HepG2 (cell line): ENCODE data around the gene DDX6. TPM values are rescaled to one million over a fixed set of nuclear protein-coding genes. Genes with fewer than 3 reads are reported as not detected.

Experiments used
- DNMT1 ChIP-seq: sonication (generic); formaldehyde crosslinking; IDR thresholded peaks from 2 replicates; pipeline ENCODE4 v1.5.1; 2020; ENCODE audit warnings: mild to moderate bottlenecking, missing genetic modification reagents
- HDAC6 ChIP-seq: fragments of 200-600 bp; sonication (generic); IDR thresholded peaks from 2 replicates; pipeline ENCODE4 v1.7.0; 2017; ENCODE audit warnings: mild to moderate bottlenecking, antibody characterized with exemption, low read length, low read depth
- NFATC3 ChIP-seq: sonication (generic); formaldehyde crosslinking; IDR thresholded peaks from 2 replicates; pipeline ENCODE4 v1.5.1; 2020; ENCODE audit warnings: mild to moderate bottlenecking, missing genetic modification reagents
- NKX3-1 ChIP-seq: sonication (generic); formaldehyde crosslinking; IDR thresholded peaks from 2 replicates; pipeline ENCODE4 v1.5.0; 2020; ENCODE audit warnings: missing genetic modification reagents
- POLR2AphosphoS5 ChIP-seq: IDR thresholded peaks from 2 replicates; pipeline ENCODE4 v1.6.1; 2012; ENCODE audit warnings: low read depth, low read length
- RXRA ChIP-seq: sonication (generic); formaldehyde crosslinking; IDR thresholded peaks from 2 replicates; pipeline ENCODE4 v1.5.1; 2020; ENCODE audit warnings: missing genetic modification reagents
- ZFP82 ChIP-seq: sonication (generic); formaldehyde crosslinking; IDR thresholded peaks from 2 replicates; pipeline ENCODE4 v1.5.1; 2020; ENCODE audit warnings: mild to moderate bottlenecking, missing genetic modification reagents, borderline replicate concordance
- ZNF547 ChIP-seq: sonication (generic); formaldehyde crosslinking; IDR thresholded peaks from 2 replicates; pipeline ENCODE4 v1.5.1; 2020; ENCODE audit warnings: mild to moderate bottlenecking, missing genetic modification reagents
- ZNF558 ChIP-seq: sonication (generic); formaldehyde crosslinking; IDR thresholded peaks from 2 replicates; pipeline ENCODE4 v1.9.0; 2022; ENCODE audit warnings: mild to moderate bottlenecking, missing genetic modification reagents, borderline replicate concordance
- ZNF720 ChIP-seq: sonication (generic); formaldehyde crosslinking; IDR thresholded peaks from 2 replicates; pipeline ENCODE4 v1.4.0; 2020; ENCODE audit warnings: missing genetic modification reagents
- polyA plus RNA-seq, 8 experiments: library from polyadenylated mRNA; depleted of rRNA in 3 of 8; stranded (reverse) in 7 of 8; unstranded in 1 of 8; fragments of >200 nt; fragmentation: Illumina TruSeq in 4 of 8; extraction: Trizol in 4 of 8; gene quantifications; 2 replicates each; pipeline versions ENCODE4 v1.2.1 to v1.2.3, GENCODE V29; 2011 to 2016; ENCODE audit warnings: low read depth in 4 of 8, missing spikeins in 1 of 8, mixed read lengths in 1 of 8; ENCODE audit not compliant: insufficient read depth in 1 of 8
- total RNA-seq, 5 experiments: library from RNA; depleted of rRNA; stranded (reverse); fragments of >200 nt; fragmentation: Illumina TruSeq; extraction: Trizol; gene quantifications; 2 replicates each; pipeline ENCODE4 v1.2.3, GENCODE V29; 2016; ENCODE audit warnings: low read depth in 1 of 5
- TF ChIP-seq, protein P1 (sequence below), 2 experiments: fragments of 450-650 bp in 1 of 2; sonication (generic) in 1 of 2; formaldehyde crosslinking in 1 of 2; IDR thresholded peaks; 2 replicates each; pipeline versions ENCODE4 v1.6.1 to v1.8.0; 2016 to 2022; ENCODE audit warnings: antibody characterized with exemption in 1 of 2, mild to moderate bottlenecking in 1 of 2, missing genetic modification reagents in 1 of 2
- TF ChIP-seq, protein P2 (sequence below): sonication (generic); formaldehyde crosslinking; IDR thresholded peaks from 2 replicates; pipeline ENCODE4 v1.4.0; 2020; ENCODE audit warnings: missing genetic modification reagents

The DDX6 gene
- total and polyA plus RNA-seq, 2 of the 13 experiments (the other 11 are each of a cell fraction or from before 2014, with no cell fraction given): 20.9 to 59.2 TPM

DNA sequence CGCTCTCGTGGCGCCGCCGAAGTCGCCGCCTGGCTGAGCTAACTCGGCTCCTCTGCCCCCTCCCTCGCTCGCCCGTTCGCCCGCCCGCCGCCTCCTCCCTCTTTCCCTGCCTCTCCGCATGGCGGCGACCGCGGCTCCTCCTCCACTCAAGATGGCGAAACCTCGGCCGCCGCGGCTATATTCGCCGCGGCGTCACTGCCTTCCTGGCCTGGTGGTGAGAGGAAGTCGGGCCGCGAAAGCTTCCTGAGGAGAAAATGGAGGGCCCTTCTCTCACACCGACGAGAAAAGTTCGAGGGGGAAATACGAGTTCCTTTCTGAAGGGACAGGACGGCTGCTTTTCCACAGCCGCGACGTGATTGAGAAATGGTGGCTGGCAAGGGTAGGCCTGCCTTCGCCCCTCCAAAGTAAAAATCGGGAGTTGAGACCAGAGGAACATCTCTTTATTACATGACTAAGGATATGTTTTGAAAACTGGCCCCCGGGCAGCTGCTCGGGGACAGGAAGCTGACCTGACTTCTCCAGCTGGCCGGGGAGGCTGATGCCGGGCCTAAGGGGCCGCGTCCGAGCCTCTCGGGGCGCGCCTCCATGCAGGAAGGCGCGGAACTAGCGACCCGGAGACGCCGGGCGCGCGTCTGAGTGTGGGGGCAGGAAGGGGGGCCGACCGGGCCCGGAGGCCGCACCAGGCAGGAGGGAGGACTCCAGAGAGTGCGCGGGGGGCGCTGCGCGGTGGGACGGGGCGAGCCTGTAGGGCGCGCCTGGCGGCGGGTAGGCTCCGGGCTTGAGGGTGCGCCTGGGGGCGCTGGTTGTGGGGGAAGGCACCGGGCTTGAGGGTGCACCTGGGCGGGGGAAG lies at the start of gene DDX6 (continued):
- TF ChIP-seq, protein P1, sequence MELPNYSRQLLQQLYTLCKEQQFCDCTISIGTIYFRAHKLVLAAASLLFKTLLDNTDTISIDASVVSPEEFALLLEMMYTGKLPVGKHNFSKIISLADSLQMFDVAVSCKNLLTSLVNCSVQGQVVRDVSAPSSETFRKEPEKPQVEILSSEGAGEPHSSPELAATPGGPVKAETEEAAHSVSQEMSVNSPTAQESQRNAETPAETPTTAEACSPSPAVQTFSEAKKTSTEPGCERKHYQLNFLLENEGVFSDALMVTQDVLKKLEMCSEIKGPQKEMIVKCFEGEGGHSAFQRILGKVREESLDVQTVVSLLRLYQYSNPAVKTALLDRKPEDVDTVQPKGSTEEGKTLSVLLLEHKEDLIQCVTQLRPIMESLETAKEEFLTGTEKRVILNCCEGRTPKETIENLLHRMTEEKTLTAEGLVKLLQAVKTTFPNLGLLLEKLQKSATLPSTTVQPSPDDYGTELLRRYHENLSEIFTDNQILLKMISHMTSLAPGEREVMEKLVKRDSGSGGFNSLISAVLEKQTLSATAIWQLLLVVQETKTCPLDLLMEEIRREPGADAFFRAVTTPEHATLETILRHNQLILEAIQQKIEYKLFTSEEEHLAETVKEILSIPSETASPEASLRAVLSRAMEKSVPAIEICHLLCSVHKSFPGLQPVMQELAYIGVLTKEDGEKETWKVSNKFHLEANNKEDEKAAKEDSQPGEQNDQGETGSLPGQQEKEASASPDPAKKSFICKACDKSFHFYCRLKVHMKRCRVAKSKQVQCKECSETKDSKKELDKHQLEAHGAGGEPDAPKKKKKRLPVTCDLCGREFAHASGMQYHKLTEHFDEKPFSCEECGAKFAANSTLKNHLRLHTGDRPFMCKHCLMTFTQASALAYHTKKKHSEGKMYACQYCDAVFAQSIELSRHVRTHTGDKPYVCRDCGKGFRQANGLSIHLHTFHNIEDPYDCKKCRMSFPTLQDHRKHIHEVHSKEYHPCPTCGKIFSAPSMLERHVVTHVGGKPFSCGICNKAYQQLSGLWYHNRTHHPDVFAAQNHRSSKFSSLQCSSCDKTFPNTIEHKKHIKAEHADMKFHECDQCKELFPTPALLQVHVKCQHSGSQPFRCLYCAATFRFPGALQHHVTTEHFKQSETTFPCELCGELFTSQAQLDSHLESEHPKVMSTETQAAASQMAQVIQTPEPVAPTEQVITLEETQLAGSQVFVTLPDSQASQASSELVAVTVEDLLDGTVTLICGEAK (IDR thresholded peaks at IDR 0.05): no peak
- TF ChIP-seq, protein P1 (CRISPR knock-in tag; IDR thresholded peaks at IDR 0.05): no peak; the same call in 1 of the 2 replicates
- TF ChIP-seq ZNF720 (CRISPR knock-in tag): no peak
- TF ChIP-seq HDAC6: no peak
- TF ChIP-seq RXRA (CRISPR knock-in tag): no peak
- peak; percentile 30; the same call in 1 of the 2 replicates for TF ChIP-seq ZNF547 (CRISPR knock-in tag)
- peak; percentile 62; the same call in 1 of the 2 replicates for TF ChIP-seq ZNF558 (CRISPR knock-in tag)
- TF ChIP-seq, protein P2, sequence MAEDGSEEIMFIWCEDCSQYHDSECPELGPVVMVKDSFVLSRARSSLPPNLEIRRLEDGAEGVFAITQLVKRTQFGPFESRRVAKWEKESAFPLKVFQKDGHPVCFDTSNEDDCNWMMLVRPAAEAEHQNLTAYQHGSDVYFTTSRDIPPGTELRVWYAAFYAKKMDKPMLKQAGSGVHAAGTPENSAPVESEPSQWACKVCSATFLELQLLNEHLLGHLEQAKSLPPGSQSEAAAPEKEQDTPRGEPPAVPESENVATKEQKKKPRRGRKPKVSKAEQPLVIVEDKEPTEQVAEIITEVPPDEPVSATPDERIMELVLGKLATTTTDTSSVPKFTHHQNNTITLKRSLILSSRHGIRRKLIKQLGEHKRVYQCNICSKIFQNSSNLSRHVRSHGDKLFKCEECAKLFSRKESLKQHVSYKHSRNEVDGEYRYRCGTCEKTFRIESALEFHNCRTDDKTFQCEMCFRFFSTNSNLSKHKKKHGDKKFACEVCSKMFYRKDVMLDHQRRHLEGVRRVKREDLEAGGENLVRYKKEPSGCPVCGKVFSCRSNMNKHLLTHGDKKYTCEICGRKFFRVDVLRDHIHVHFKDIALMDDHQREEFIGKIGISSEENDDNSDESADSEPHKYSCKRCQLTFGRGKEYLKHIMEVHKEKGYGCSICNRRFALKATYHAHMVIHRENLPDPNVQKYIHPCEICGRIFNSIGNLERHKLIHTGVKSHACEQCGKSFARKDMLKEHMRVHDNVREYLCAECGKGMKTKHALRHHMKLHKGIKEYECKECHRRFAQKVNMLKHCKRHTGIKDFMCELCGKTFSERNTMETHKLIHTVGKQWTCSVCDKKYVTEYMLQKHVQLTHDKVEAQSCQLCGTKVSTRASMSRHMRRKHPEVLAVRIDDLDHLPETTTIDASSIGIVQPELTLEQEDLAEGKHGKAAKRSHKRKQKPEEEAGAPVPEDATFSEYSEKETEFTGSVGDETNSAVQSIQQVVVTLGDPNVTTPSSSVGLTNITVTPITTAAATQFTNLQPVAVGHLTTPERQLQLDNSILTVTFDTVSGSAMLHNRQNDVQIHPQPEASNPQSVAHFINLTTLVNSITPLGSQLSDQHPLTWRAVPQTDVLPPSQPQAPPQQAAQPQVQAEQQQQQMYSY (CRISPR knock-in tag): no peak
- no peak for TF ChIP-seq ZFP82 (CRISPR knock-in tag)
- peak; percentile 72 for TF ChIP-seq POLR2AphosphoS5
- no peak for TF ChIP-seq NFATC3
- TF ChIP-seq NKX3-1 (CRISPR knock-in tag): 0 out of 2 replicates have a peak, but pooled peaks have one; percentile 36
- no peak for TF ChIP-seq DNMT1 (CRISPR knock-in tag)
